ENCODE data around the gene YAP1. TPM values are rescaled to one million over a fixed set of nuclear protein-coding genes. Genes with fewer than 3 reads are reported as not detected.

YAP1 gene
- polyA plus RNA-seq, 1 experiment = 139 TPM

- no peaks in the 10 kb centered on the region for H3K36me3 ChIP-seq (ENCODE audit: control insufficient read depth, insufficient read depth, low read length)
- H3K27me3 ChIP-seq (ENCODE audit: control insufficient read depth, insufficient read depth, low read length) = no peaks in the 10 kb centered on the region
- ChIA-PET CTCF (interaction anchor here (0.8 to 1.8 kb wide), 3 partner anchors 11 to 162 kb away, joined by 3 to 4 read pairs (median 3); no protein-coding TSS in a partner anchor), POLR2A (no interaction called here)
- no peak for DNase-seq (ENCODE audit: low read depth)
- TF ChIP-seq, protein P1, sequence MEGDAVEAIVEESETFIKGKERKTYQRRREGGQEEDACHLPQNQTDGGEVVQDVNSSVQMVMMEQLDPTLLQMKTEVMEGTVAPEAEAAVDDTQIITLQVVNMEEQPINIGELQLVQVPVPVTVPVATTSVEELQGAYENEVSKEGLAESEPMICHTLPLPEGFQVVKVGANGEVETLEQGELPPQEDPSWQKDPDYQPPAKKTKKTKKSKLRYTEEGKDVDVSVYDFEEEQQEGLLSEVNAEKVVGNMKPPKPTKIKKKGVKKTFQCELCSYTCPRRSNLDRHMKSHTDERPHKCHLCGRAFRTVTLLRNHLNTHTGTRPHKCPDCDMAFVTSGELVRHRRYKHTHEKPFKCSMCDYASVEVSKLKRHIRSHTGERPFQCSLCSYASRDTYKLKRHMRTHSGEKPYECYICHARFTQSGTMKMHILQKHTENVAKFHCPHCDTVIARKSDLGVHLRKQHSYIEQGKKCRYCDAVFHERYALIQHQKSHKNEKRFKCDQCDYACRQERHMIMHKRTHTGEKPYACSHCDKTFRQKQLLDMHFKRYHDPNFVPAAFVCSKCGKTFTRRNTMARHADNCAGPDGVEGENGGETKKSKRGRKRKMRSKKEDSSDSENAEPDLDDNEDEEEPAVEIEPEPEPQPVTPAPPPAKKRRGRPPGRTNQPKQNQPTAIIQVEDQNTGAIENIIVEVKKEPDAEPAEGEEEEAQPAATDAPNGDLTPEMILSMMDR (IDR thresholded peaks at IDR 0.05; ENCODE audit: insufficient read depth, low read depth, low read length) = no peak
- H3K4me3 ChIP-seq (ENCODE audit: low read depth, low read length) = no peak overlapping the region
Measured at GRCh38 chr11:102117472-102118113, 7.3 kb downstream of the YAP1 start.

DNA sequence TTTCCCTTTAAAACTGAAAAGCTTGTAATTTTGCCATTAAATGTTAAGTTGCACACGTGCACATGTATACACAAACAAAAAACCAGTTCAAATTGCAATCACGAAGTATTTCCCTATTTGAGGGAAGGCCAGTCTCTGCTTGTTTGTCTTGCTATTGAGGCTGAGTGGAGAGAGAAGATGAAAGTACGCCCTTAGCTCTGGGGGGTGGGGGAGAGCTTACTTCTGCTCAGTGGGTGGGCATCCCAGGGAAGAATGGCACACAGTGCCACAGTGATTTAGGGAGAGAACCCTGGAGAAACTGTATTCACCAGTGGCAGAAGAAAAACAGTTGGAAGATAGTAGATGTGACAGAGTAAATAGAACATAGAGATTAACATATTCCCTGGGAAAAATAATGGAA, 8.7 kb downstream of the YAP1 start:
- no peak overlapping the region for H3K4me3 ChIP-seq (ENCODE audit: low read depth, low read length)
- ChIA-PET CTCF (interaction anchor here (1.9 kb wide), 1 partner anchor 15 kb away, joined by 5 read pairs; no protein-coding TSS in a partner anchor), POLR2A (interaction anchor here (1.2 kb wide), 1 partner anchor 256 kb away, joined by 4 read pairs; no protein-coding TSS in a partner anchor)
- DNase-seq (ENCODE audit: low read depth) = no peak
- TF ChIP-seq, protein P1 (IDR thresholded peaks at IDR 0.05; ENCODE audit: insufficient read depth, low read depth, low read length) = no peak
- no peaks in the 10 kb centered on the region for H3K36me3 ChIP-seq (ENCODE audit: control insufficient read depth, insufficient read depth, low read length)
- H3K27me3 ChIP-seq (ENCODE audit: control insufficient read depth, insufficient read depth, low read length) = no peaks in the 10 kb centered on the region

- POLR2A ChIA-PET = interaction anchor here (0.5 to 1.2 kb wide), 3 partner anchors 29 to 257 kb away, joined by 3 to 12 read pairs (median 4); no protein-coding TSS in a partner anchor
- no peak for DNase-seq (ENCODE audit: low read depth)
- TF ChIP-seq, protein P1 (IDR thresholded peaks at IDR 0.05; ENCODE audit: insufficient read depth, low read depth, low read length) = no peak
- Histone ChIP-seq H3K4me3 (ENCODE audit: low read depth, low read length) (no peak overlapping the region), H3K27me3 (ENCODE audit: control insufficient read depth, insufficient read depth, low read length) (no peaks in the 10 kb centered on the region), H3K36me3 (ENCODE audit: control insufficient read depth, insufficient read depth, low read length) (peaks cover 3% of the 10 kb centered on the region)
- CTCF ChIA-PET = interaction anchor here (1.9 kb wide), 1 partner anchor 14 kb away, joined by 5 read pairs; no protein-coding TSS in a partner anchor
Measured at GRCh38 chr11:102119997-102120396, 9.8 kb downstream of the YAP1 start.

DNA sequence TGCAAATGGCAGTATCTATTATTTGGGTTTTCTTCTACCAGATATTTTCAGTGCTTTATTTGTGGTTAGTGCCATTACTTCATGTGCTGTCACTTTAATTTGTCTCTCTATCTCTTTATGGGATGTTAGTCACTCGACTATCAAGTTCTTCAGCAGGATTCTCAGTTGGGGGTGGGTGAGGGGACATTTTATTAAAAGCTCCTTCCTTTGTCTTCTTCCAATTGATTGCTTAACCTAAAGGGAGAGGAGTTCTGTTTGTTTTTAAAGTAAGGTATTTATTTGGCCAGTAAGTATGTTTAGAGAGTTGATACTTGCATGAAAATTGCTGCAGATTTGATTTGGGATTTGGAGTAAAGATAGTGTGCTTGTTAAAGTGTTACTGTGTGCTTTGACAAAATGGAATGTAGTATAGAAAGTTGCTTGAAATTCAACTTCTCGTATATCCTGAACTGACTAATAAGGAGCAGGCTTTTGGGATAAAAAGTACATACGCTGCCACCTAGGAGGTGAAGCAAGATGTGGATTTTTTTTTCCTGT, 10.3 kb downstream of the YAP1 start:
- POLR2A ChIA-PET = interaction anchor here (0.5 kb wide), 1 partner anchor 51 kb away, joined by 3 read pairs; no protein-coding TSS in a partner anchor
- CTCF ChIA-PET = no interaction called here
- H3K27me3 ChIP-seq (ENCODE audit: control insufficient read depth, insufficient read depth, low read length) = no peaks in the 10 kb centered on the region
- H3K4me3 ChIP-seq (ENCODE audit: low read depth, low read length) = no peak overlapping the region
- H3K36me3 ChIP-seq (ENCODE audit: control insufficient read depth, insufficient read depth, low read length) = peaks cover 3% of the 10 kb centered on the region
- TF ChIP-seq, protein P1 (IDR thresholded peaks at IDR 0.05; ENCODE audit: insufficient read depth, low read depth, low read length) = no peak
- no peak for DNase-seq (ENCODE audit: low read depth)

- CTCF ChIA-PET = no interaction called here
- TF ChIP-seq, protein P1 (IDR thresholded peaks at IDR 0.05; ENCODE audit: insufficient read depth, low read depth, low read length) = no peak
- POLR2A ChIA-PET = no interaction called here
- Histone ChIP-seq H3K36me3 (ENCODE audit: control insufficient read depth, insufficient read depth, low read length) (peaks cover 3% of the 10 kb centered on the region), H3K4me3 (ENCODE audit: low read depth, low read length) (no peak overlapping the region), H3K27me3 (ENCODE audit: control insufficient read depth, insufficient read depth, low read length) (no peaks in the 10 kb centered on the region)
- no peak for DNase-seq (ENCODE audit: low read depth)
Measured at GRCh38 chr11:102121329-102121728, 11.1 kb downstream of the YAP1 start.
